Liver (tissue), 9 donors: ENCODE measurements around the gene TYMP. TPM values are rescaled to one million over a fixed set of nuclear protein-coding genes. Genes with fewer than 3 reads are reported as not detected.

Experiments
- DNase-seq: peaks from one replicate; pipeline ENCODE4 v3.0.0-alpha.2; 2017; ENCODE audit warnings: low spot score
- H3K27ac ChIP-seq, 2 donors: one replicate each; pipeline ENCODE4 v1.7.0; 2013; ENCODE audit warnings: inconsistent platforms in 2 of 2, low read length in 2 of 2, control low read depth in 1 of 2, low read depth in 1 of 2, mild to moderate bottlenecking in 1 of 2
- H3K27me3 ChIP-seq, 4 donors: one replicate each; pipeline versions ENCODE4 v1.6.1 to v1.7.0; 2013; ENCODE audit warnings: low read length in 3 of 4, inconsistent platforms in 1 of 4, mild to moderate bottlenecking in 1 of 4, moderate library complexity in 1 of 4; ENCODE audit not compliant: control insufficient read depth in 4 of 4, insufficient read depth in 4 of 4
- H3K36me3 ChIP-seq, 4 donors: one replicate each; pipeline versions ENCODE4 v1.6.1 to v1.7.0; 2013; ENCODE audit warnings: low read length in 3 of 4, mild to moderate bottlenecking in 3 of 4, low read depth in 1 of 4, moderate library complexity in 1 of 4; ENCODE audit not compliant: control insufficient read depth in 4 of 4, insufficient read depth in 3 of 4
- H3K4me1 ChIP-seq, 4 donors: one replicate each; pipeline versions ENCODE4 v1.6.1 to v1.7.0; 2013; ENCODE audit warnings: low read length in 3 of 4, mild to moderate bottlenecking in 3 of 4, moderate library complexity in 1 of 4; ENCODE audit not compliant: control insufficient read depth in 4 of 4, insufficient read depth in 4 of 4
- H3K4me3 ChIP-seq, 3 donors: one replicate each; pipeline versions ENCODE4 v1.6.1 to v1.7.0; 2013; ENCODE audit warnings: low read length in 3 of 3, control low read depth in 1 of 3, low read depth in 1 of 3, mild to moderate bottlenecking in 1 of 3
- H3K9ac ChIP-seq, 2 donors: one replicate each; pipeline ENCODE4 v1.7.0; 2013; ENCODE audit warnings: low read length in 2 of 2, mild to moderate bottlenecking in 2 of 2, moderate library complexity in 2 of 2, control low read depth in 1 of 2, low read depth in 1 of 2
- H3K9me3 ChIP-seq, 4 donors: one replicate each; pipeline versions ENCODE4 v1.6.1 to v1.7.0; 2013; ENCODE audit warnings: low read length in 3 of 4; ENCODE audit not compliant: control insufficient read depth in 4 of 4
- FOXA1 ChIP-seq: IDR thresholded peaks from 2 replicates; pipeline ENCODE4 v1.6.1; 2016; ENCODE audit warnings: antibody characterized with exemption
- FOXA2 ChIP-seq: IDR thresholded peaks from 2 replicates; pipeline ENCODE4 v1.6.1; 2016; ENCODE audit warnings: antibody characterized with exemption
- GABPA ChIP-seq, 2 donors: IDR thresholded peaks in 1 of 2; conservative IDR thresholded peaks in 1 of 2; 2 replicates each; pipeline ENCODE4 v1.6.1; 2016; ENCODE audit warnings: antibody characterized with exemption in 2 of 2, mild to moderate bottlenecking in 1 of 2, moderate library complexity in 1 of 2
- HNF4A ChIP-seq, 2 donors: conservative IDR thresholded peaks; 2 replicates each; pipeline ENCODE4 v1.6.1; 2016; ENCODE audit warnings: antibody characterized with exemption in 2 of 2, mild to moderate bottlenecking in 2 of 2
- HNF4G ChIP-seq: IDR thresholded peaks from 2 replicates; pipeline ENCODE4 v1.6.1; 2016; ENCODE audit warnings: antibody characterized with exemption
- JUND ChIP-seq, 2 donors: IDR thresholded peaks; 2 replicates each; pipeline ENCODE4 v1.6.1; 2016; ENCODE audit warnings: antibody characterized with exemption in 2 of 2
- NR2F2 ChIP-seq: IDR thresholded peaks from 2 replicates; pipeline ENCODE4 v1.6.1; 2016; ENCODE audit warnings: antibody characterized with exemption
- RAD21 ChIP-seq, 2 donors: IDR thresholded peaks; 2 replicates each; pipeline ENCODE4 v1.6.1; 2016; ENCODE audit warnings: antibody characterized with exemption in 2 of 2, mild to moderate bottlenecking in 2 of 2
- RXRA ChIP-seq, 2 donors: IDR thresholded peaks; 2 replicates each; pipeline ENCODE4 v1.6.1; 2017 to 2018; ENCODE audit warnings: antibody characterized with exemption in 2 of 2, mild to moderate bottlenecking in 1 of 2
- SP1 ChIP-seq: IDR thresholded peaks from 2 replicates; pipeline ENCODE4 v1.6.1; 2018; ENCODE audit warnings: antibody characterized with exemption, mild to moderate bottlenecking
- TAF1 ChIP-seq: conservative IDR thresholded peaks from 2 replicates; pipeline ENCODE4 v1.6.1; 2016; ENCODE audit warnings: antibody characterized with exemption, mild to moderate bottlenecking
- YY1 ChIP-seq: IDR thresholded peaks from 2 replicates; pipeline ENCODE4 v1.6.1; 2016; ENCODE audit warnings: antibody characterized with exemption, mild to moderate bottlenecking
- WGBS: extraction: QIAGEN DNeasy Blood & Tissue Kit; methylation state at CpG from one replicate; pipeline ENCODE4 v1.1.7; 2013; 5-methylcytosine and 5-hydroxymethylcytosine counted together
- polyA plus RNA-seq, 2 donors: library from polyadenylated mRNA; stranded (reverse) in 1 of 2; unstranded in 1 of 2; fragments of 200-250 nt in 1 of 2; fragments of >200 nt in 1 of 2; fragmentation: Nextera tagmentation in 1 of 2; extraction: Ambion mirVana in 1 of 2; gene quantifications; one replicate each; pipeline versions ENCODE4 v1.2.1 to v1.2.3, GENCODE V29; 2013 to 2015
- total RNA-seq, 2 donors: library from RNA; depleted of rRNA; stranded (reverse); fragments of >200 nt; gene quantifications; one replicate each; pipeline ENCODE4 v1.2.3, GENCODE V29; 2014
- TF ChIP-seq, protein P1 (sequence below): IDR thresholded peaks from 2 replicates; pipeline ENCODE4 v1.6.1; 2016; ENCODE audit warnings: antibody characterized with exemption
- TF ChIP-seq, protein P2 (sequence below): IDR thresholded peaks from 2 replicates; pipeline ENCODE4 v1.6.1; 2016; ENCODE audit warnings: antibody characterized with exemption
- TF ChIP-seq, protein P3 (sequence below): IDR thresholded peaks from 2 replicates; pipeline ENCODE4 v1.6.1; 2016; ENCODE audit warnings: antibody characterized with exemption
- donor health status: healthy.
- donor health status: healthy.
- donor health status: healthy.
- donor health status: healthy.
- donor health status: healthy.

The TYMP gene
- total and polyA plus RNA-seq, 4 donors: 34.0 to 109 (median 65.5) TPM

DNA sequence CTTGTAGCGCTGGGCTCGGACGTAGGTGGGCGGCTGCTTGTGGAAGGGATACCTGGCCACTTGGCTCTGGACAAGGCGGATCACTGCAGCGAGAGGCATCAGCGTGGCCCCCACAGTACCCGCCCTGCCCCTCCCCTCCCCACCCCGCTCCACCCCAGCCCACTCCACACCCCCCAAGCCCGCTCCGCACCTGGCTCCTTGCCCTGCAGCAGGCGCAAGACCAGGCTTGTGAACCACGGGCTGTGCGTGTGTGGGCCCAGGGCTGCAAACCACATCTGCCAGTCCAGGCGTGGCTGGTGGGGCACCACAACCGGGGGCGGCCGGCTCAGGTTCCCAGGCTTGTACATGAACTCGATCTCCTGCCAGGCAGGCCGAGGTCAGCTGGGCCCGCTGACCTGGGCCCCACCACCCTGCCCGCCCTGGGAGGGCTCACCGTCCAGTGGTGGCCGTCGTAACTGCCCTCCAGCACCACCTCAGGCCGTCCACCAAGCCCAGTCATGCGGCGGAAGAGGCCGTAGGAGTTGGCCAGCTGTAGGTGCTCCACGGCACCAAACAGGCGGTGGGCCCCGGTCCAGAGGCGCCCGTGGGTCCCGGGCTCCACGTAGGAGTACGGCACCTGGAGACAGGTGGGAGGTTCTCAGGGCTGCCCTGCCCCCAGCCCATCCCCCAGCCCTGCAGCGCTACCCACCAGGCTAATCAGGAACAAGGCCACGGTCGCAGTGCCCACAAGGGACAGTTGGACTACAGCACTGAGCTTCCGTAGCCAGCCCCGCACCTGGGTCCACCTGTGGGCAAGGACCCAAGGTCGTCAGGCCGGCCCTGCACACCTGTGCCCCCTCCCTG, 25.2 kb downstream of the TYMP start (continued):
- TF ChIP-seq, protein P1, sequence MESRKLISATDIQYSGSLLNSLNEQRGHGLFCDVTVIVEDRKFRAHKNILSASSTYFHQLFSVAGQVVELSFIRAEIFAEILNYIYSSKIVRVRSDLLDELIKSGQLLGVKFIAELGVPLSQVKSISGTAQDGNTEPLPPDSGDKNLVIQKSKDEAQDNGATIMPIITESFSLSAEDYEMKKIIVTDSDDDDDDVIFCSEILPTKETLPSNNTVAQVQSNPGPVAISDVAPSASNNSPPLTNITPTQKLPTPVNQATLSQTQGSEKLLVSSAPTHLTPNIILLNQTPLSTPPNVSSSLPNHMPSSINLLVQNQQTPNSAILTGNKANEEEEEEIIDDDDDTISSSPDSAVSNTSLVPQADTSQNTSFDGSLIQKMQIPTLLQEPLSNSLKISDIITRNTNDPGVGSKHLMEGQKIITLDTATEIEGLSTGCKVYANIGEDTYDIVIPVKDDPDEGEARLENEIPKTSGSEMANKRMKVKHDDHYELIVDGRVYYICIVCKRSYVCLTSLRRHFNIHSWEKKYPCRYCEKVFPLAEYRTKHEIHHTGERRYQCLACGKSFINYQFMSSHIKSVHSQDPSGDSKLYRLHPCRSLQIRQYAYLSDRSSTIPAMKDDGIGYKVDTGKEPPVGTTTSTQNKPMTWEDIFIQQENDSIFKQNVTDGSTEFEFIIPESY: no peak
- TF ChIP-seq NR2F2 (no peak), JUND (IDR thresholded peaks at IDR 0.05) (no peak), RXRA (IDR thresholded peaks at IDR 0.05) (no peak), GABPA (IDR thresholded peaks at IDR 0.05 in 1 of 2, conservative IDR thresholded peaks at IDR 0.05 in 1 of 2) (no peak), RAD21 (IDR thresholded peaks at IDR 0.05) (no peak), HNF4A (conservative IDR thresholded peaks at IDR 0.05) (no peak)
- TF ChIP-seq, protein P2, sequence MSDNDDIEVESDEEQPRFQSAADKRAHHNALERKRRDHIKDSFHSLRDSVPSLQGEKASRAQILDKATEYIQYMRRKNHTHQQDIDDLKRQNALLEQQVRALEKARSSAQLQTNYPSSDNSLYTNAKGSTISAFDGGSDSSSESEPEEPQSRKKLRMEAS: no peak

DNA sequence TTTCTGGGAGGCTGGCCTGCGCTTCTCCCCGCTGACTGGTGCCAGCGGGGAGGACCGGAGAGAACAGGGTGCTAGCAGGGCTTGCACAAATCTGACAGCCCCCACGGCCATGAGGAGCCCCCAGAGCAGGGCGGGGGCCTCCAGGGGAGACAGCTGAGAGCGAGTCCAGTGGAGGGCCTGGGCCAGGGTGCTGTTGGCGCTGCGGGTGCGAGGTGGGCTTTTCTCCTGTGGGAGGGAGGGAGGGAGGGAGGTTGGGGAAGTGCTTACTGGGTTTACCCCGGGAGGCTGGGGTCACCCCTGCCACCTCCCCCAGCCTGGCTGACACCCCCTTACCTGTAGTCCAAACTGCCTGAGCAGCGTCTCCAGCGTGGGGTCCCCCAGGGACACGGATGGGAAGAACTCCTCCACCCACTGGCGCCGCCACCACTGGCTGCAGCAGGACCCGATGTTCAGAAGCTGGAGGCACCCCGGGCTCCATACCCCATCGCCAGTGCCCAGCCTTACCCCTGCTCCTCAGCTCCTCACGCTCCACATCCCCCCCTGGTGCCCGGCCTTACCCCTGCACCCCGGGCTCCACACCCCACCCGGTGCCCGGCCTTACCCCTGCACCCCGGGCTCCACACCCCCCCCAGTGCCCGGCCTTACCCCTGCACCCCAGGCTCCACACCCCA, 26.2 kb downstream of the TYMP start:
- no peaks in the 10 kb centered on the region for H3K9me3 ChIP-seq
- DNase-seq: no peak
- TF ChIP-seq YY1: no peak
- TF ChIP-seq, protein P3, sequence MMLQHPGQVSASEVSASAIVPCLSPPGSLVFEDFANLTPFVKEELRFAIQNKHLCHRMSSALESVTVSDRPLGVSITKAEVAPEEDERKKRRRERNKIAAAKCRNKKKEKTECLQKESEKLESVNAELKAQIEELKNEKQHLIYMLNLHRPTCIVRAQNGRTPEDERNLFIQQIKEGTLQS: no peak
- TF ChIP-seq FOXA2: no peak
- TF ChIP-seq FOXA1: no peak
- no peak overlapping the region for H3K27ac ChIP-seq
- H3K27me3 ChIP-seq: no peaks in the 10 kb centered on the region
- 95% methylated on average over 26 of the region's 26 CpGs for WGBS
- no peak overlapping the region for H3K9ac ChIP-seq
- H3K36me3 ChIP-seq: peaks cover 0 to 21% (median 7%) of the 10 kb centered on the region in 4 donors
- H3K4me3 ChIP-seq: no peak overlapping the region
- H3K4me1 ChIP-seq: peaks cover 4 to 19% (median 17%) of the 10 kb centered on the region in 4 donors

DNA sequence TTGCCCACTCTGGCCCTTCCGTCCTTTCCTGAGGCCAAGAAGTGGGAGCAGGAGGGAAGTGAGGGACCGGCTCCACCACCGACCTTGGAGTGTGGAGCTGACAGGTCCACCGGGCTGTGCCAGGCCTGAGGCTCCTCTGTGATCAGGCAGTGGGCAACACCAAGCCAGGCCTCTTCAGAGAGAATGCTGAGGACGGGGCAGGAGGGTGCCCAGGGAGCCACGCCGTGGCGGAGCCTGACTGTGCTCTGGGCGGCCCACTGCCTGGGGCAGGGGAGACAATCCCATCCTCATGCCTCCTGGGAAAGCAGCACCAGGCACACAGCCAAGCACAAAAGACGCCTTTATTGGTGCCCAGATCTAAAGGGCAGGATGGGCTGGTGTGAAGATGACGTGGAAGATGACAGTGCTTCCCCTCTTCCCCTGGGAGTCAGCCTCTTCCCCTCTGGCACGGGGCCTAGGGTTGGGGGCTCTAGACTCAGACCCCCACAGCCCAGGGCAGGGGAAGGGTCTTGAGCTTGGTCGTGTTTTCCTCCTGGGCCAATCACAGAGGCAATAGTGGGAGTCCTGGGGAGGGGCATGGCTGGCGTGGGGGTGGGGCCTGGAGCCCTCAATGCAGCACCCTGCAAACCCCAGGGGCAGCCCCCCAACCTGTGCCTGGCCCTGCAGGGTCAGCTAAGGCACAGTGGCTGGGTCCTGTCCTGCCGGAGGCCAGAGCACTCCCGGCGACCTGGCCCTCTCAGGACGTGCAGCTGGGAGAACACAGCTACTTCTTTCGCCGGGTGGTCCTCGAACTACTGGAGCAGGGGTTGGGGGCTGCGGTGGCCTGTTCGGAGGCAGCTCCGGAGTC, 27.0 kb downstream of the TYMP start:
- WGBS: 92% methylated on average over 24 of the region's 24 CpGs
- peaks cover 0 to 21% (median 7%) of the 10 kb centered on the region in 4 donors for H3K36me3 ChIP-seq
- no peaks in the 10 kb centered on the region for H3K27me3 ChIP-seq
- no peak overlapping the region for H3K9ac ChIP-seq
- peaks cover 5 to 24% (median 22%) of the 10 kb centered on the region in 4 donors for H3K4me1 ChIP-seq
- H3K9me3 ChIP-seq: no peaks in the 10 kb centered on the region
- TF ChIP-seq SP1 (no peak), HNF4A (conservative IDR thresholded peaks at IDR 0.05) (no peak), TAF1 (no peak), HNF4G (no peak), RAD21 (IDR thresholded peaks at IDR 0.05) (no peak)
- TF ChIP-seq, protein P3: no peak
- TF ChIP-seq, protein P1: no peak
- no peak for DNase-seq
- no peak overlapping the region for H3K4me3 ChIP-seq
- H3K27ac ChIP-seq: no peak overlapping the region
